CD4-positive, alpha-beta T cell (primary cell): Measurements from ENCODE around the gene BMF. TPM values are rescaled to one million over a fixed set of nuclear protein-coding genes. Genes with fewer than 3 reads are reported as not detected.
A peak's percentile ranks its signal among the peaks of the same experiment; 100 is the strongest.
"Not testable (repeated sequence)": the region's sequence is repeated elsewhere in the genome, so short reads cannot be mapped to it uniquely, and the experiment has no call there.

Experiments
- ATAC-seq: fragments of 200-7000 bp; cut with Tn5 transposase; one replicate; pipeline ENCODE4 v1.10.0; 2022; ENCODE audit warnings: mild to moderate bottlenecking; ENCODE audit not compliant: poor library complexity
- CTCF ChIA-PET: fragments of 350-600 bp; sonication (Branson Sonifier 250); formaldehyde crosslinking; loops from one replicate; lab custom pipeline; 2021; ENCODE audit warnings: antibody characterized with exemption, inconsistent platforms; lab: Charles Lee
- POLR2A ChIA-PET: fragments of 350-600 bp; sonication (Branson Sonifier 250); formaldehyde crosslinking; loops from one replicate; lab custom pipeline; 2021; ENCODE audit warnings: antibody characterized with exemption, inconsistent platforms; lab: Charles Lee
- DNase-seq, 14 experiments: peaks; one replicate each; pipeline ENCODE4 v3.0.0-alpha.2; 2013 to 2020; ENCODE audit warnings: mixed read lengths in 2 of 14
- H3K27ac ChIP-seq, 2 donors: one replicate each; pipeline versions ENCODE4 v1.5.1 to v1.7.0; 2013; ENCODE audit warnings: low read length in 2 of 2, low read depth in 1 of 2, mild to moderate bottlenecking in 1 of 2
- H3K27me3 ChIP-seq, 2 experiments: 1 replicate in 1 of 2; 2 replicates in 1 of 2; pipeline versions ENCODE4 v1.6.1 to v1.7.0; 2013; ENCODE audit warnings: low read length in 2 of 2, control low read depth in 1 of 2, mild to moderate bottlenecking in 1 of 2, moderate library complexity in 1 of 2; ENCODE audit not compliant: insufficient read depth in 2 of 2, control insufficient read depth in 1 of 2
- H3K36me3 ChIP-seq: one replicate; pipeline ENCODE4 v1.6.1; 2013; ENCODE audit warnings: low read length, control low read depth; ENCODE audit not compliant: insufficient read depth
- H3K4me1 ChIP-seq: one replicate; pipeline ENCODE4 v1.6.1; 2013; ENCODE audit warnings: low read length, control low read depth; ENCODE audit not compliant: insufficient read depth
- H3K4me3 ChIP-seq: one replicate; pipeline ENCODE4 v1.5.1; 2013; ENCODE audit warnings: mild to moderate bottlenecking, low read length, moderate library complexity
- H3K9me3 ChIP-seq, 2 experiments: 1 replicate in 1 of 2; 2 replicates in 1 of 2; pipeline versions ENCODE4 v1.6.1 to v1.7.0; 2013; ENCODE audit warnings: low read length in 2 of 2, mild to moderate bottlenecking in 2 of 2, control low read depth in 1 of 2, moderate library complexity in 1 of 2; ENCODE audit not compliant: control insufficient read depth in 1 of 2, insufficient read depth in 1 of 2
- H3K27ac Mint-ChIP-seq: one replicate; pipeline ENCODE4 v1.8.0; 2020; ENCODE audit warnings: mixed read lengths
- H3K27me3 Mint-ChIP-seq: one replicate; pipeline ENCODE4 v1.8.0; 2021; ENCODE audit warnings: mixed read lengths
- H3K36me3 Mint-ChIP-seq: one replicate; pipeline ENCODE4 v1.8.0; 2021; ENCODE audit warnings: low read depth, mixed read lengths
- H3K4me1 Mint-ChIP-seq: one replicate; pipeline ENCODE4 v1.8.0; 2021; ENCODE audit warnings: low read depth, mixed read lengths
- H3K4me3 Mint-ChIP-seq: one replicate; pipeline ENCODE4 v1.8.0; 2020; ENCODE audit warnings: mild to moderate bottlenecking, mixed read lengths
- H3K9me3 Mint-ChIP-seq: one replicate; pipeline ENCODE4 v1.8.0; 2020; ENCODE audit warnings: mixed read lengths
- CTCF ChIP-seq: fragments of 200-600 bp; IDR thresholded peaks from one replicate; pipeline ENCODE4 v1.8.0; 2022; ENCODE audit warnings: antibody characterized with exemption, mild to moderate bottlenecking
- intact Hi-C, 2 experiments: fragments of 100-400 bp; cut with DNase I in 1 of 2; cut with micrococcal nuclease in 1 of 2; formaldehyde crosslinking; loops; one replicate each; pipeline versions ENCODE4 v1.15.1 to v1.9.0; 2023 to 2025; cut with DNase I, micrococcal nuclease
- total RNA-seq, 174 experiments: library from RNA in 2 of 174; stranded (reverse) in 2 of 174; gene quantifications; one replicate each; pipeline ENCODE4 v1.2.3 and lab custom pipeline; 2021 to 2026

Gene BMF
- total RNA-seq, 2 experiments from 2014 or later, result 13.5 to 13.9 TPM

- H3K9me3 ChIP-seq, result no peaks in the 10 kb centered on the region
- H3K27ac Mint-ChIP-seq, result no peak overlapping the region
- no peaks in the 10 kb centered on the region for H3K27me3 ChIP-seq
- no peaks in the 10 kb centered on the region for H3K4me1 Mint-ChIP-seq
- ChIA-PET POLR2A (no interaction called here), CTCF (no interaction called here)
- no peaks in the 10 kb centered on the region for H3K36me3 Mint-ChIP-seq
- H3K4me3 Mint-ChIP-seq, result no peak overlapping the region
- no peak overlapping the region for H3K27ac ChIP-seq
- no peaks in the 10 kb centered on the region for H3K9me3 Mint-ChIP-seq
- intact Hi-C loops, result no loop called here
- no peaks in the 10 kb centered on the region for H3K4me1 ChIP-seq
- H3K4me3 ChIP-seq, result no peak overlapping the region
- no peak for TF ChIP-seq CTCF
- H3K27me3 Mint-ChIP-seq, result peaks cover 6% of the 10 kb centered on the region
- no peaks in the 10 kb centered on the region for H3K36me3 ChIP-seq
- DNase-seq (no peak), ATAC-seq (no peak)
Measured at GRCh38 chr15:40130118-40130517, 21.4 kb upstream of the BMF start.

- H3K4me1 Mint-ChIP-seq, result no peaks in the 10 kb centered on the region
- POLR2A ChIA-PET, result no interaction called here
- H3K9me3 ChIP-seq, result no peaks in the 10 kb centered on the region
- no peak overlapping the region for H3K4me3 Mint-ChIP-seq
- TF ChIP-seq CTCF, result no peak
- H3K9me3 Mint-ChIP-seq, result no peaks in the 10 kb centered on the region
- H3K36me3 ChIP-seq, result no peaks in the 10 kb centered on the region
- H3K27ac ChIP-seq, result no peak overlapping the region
- intact Hi-C loops, result no loop called here
- CTCF ChIA-PET, result no interaction called here
- DNase-seq (peak in 1 of 14 experiments; percentile 27), ATAC-seq (peak; percentile 50)
- H3K4me1 ChIP-seq, result no peaks in the 10 kb centered on the region
- H3K27me3 ChIP-seq, result no peaks in the 10 kb centered on the region
- no peaks in the 10 kb centered on the region for H3K36me3 Mint-ChIP-seq
- peaks cover 6% of the 10 kb centered on the region for H3K27me3 Mint-ChIP-seq
- H3K27ac Mint-ChIP-seq, result no peak overlapping the region
- no peak overlapping the region for H3K4me3 ChIP-seq
Measured at GRCh38 chr15:40128766-40129660, 20.3 kb upstream of the BMF start.

- intact Hi-C loops, result no loop called here
- Histone ChIP-seq H3K9me3 (no peaks in the 10 kb centered on the region), H3K27ac (no peak overlapping the region), H3K27me3 (no peaks in the 10 kb centered on the region), H3K36me3 (no peaks in the 10 kb centered on the region), H3K4me1 (no peaks in the 10 kb centered on the region), H3K4me3 (no peak overlapping the region)
- no peak for ATAC-seq
- CTCF ChIA-PET, result no interaction called here
- H3K9me3 Mint-ChIP-seq, result no peaks in the 10 kb centered on the region
- POLR2A ChIA-PET, result no interaction called here
- no peak overlapping the region for H3K4me3 Mint-ChIP-seq
- H3K4me1 Mint-ChIP-seq, result no peaks in the 10 kb centered on the region
- H3K36me3 Mint-ChIP-seq, result no peaks in the 10 kb centered on the region
- TF ChIP-seq CTCF, result no peak
- no peak overlapping the region for H3K27ac Mint-ChIP-seq
- H3K27me3 Mint-ChIP-seq, result peaks cover 6% of the 10 kb centered on the region
- DNase-seq, result no peak
Measured at GRCh38 chr15:40125950-40126349, 17.3 kb upstream of the BMF start.

- ATAC-seq, intact Hi-C loops, H3K9me3 ChIP-seq, H3K27me3 Mint-ChIP-seq, H3K27ac ChIP-seq, POLR2A ChIA-PET, H3K4me1 ChIP-seq, H3K9me3 Mint-ChIP-seq, H3K36me3 ChIP-seq, H3K27ac Mint-ChIP-seq, H3K4me1 Mint-ChIP-seq, H3K4me3 Mint-ChIP-seq, DNase-seq, CTCF ChIA-PET, H3K4me3 ChIP-seq, H3K27me3 ChIP-seq, H3K36me3 Mint-ChIP-seq: not testable (repeated sequence)
Measured at GRCh38 chr15:40124807-40125285, 16.2 kb upstream of the BMF start.

- ATAC-seq, H3K4me1 Mint-ChIP-seq, CTCF ChIA-PET, H3K4me1 ChIP-seq, H3K27ac Mint-ChIP-seq, H3K9me3 ChIP-seq, H3K27me3 ChIP-seq, POLR2A ChIA-PET, H3K27me3 Mint-ChIP-seq, DNase-seq, H3K36me3 Mint-ChIP-seq, H3K9me3 Mint-ChIP-seq, H3K4me3 ChIP-seq, H3K27ac ChIP-seq, H3K36me3 ChIP-seq, H3K4me3 Mint-ChIP-seq, intact Hi-C loops: not testable (repeated sequence)
Measured at GRCh38 chr15:40124333-40124732, 15.7 kb upstream of the BMF start.
